GM18907 (cell line): Measurements from ENCODE around the gene LDHA.
"Not testable (repeated sequence)": the region's sequence is repeated elsewhere in the genome, so short reads cannot be mapped to it uniquely, and the experiment has no call there.

Source experiments
- ATAC-seq: cut with Tn5 transposase; IDR thresholded peaks from one replicate; pipeline ENCODE4 v1.9.1; 2021; ENCODE audit warnings: mild to moderate bottlenecking, moderate library complexity; ENCODE audit not compliant: unreplicated experiment

The LDHA gene

GRCh38 chr11:18393581-18394274 lies 635 bp upstream of the LDHA start:
- ATAC-seq: peak; percentile 0

GRCh38 chr11:18394928-18395734 lies 768 bp downstream of the LDHA start:
- ATAC-seq: no peak

- peak; percentile 69 for ATAC-seq
Observed at GRCh38 chr11:18395735-18396504, 1.6 kb downstream of the LDHA start.

GRCh38 chr11:18397921-18398320 lies 3.6 kb downstream of the LDHA start:
- no peak for ATAC-seq

- not testable (repeated sequence) for ATAC-seq
Observed at GRCh38 chr11:18401077-18401476, 6.7 kb downstream of the LDHA start.

- no peak for ATAC-seq
Observed at GRCh38 chr11:18404062-18404461, 9.7 kb downstream of the LDHA start.

- not testable (repeated sequence) for ATAC-seq
Observed at GRCh38 chr11:18407400-18407799, 13.0 kb downstream of the LDHA start.

- ATAC-seq: no peak
Observed at GRCh38 chr11:18408558-18409291, 14.4 kb downstream of the LDHA start.

GRCh38 chr11:18416459-18416858 lies 22.1 kb downstream of the LDHA start:
- ATAC-seq: no peak

GRCh38 chr11:18419040-18419439 lies 24.7 kb downstream of the LDHA start:
- no peak for ATAC-seq

- ATAC-seq: no peak
Observed at GRCh38 chr11:18420067-18420466, 25.7 kb downstream of the LDHA start.

- no peak for ATAC-seq
Observed at GRCh38 chr11:18427240-18427639, 32.9 kb downstream of the LDHA start.

GRCh38 chr11:18429332-18429731 lies 35.0 kb downstream of the LDHA start:
- ATAC-seq: no peak

GRCh38 chr11:18438691-18439090 lies 44.3 kb downstream of the LDHA start:
- no peak for ATAC-seq

- no peak for ATAC-seq
Observed at GRCh38 chr11:18449251-18449650, 54.9 kb downstream of the LDHA start.

GRCh38 chr11:18452927-18453326 lies 58.6 kb downstream of the LDHA start:
- ATAC-seq: no peak

GRCh38 chr11:18455686-18456372 lies 61.5 kb downstream of the LDHA start, which contains the start of gene LDHAL6A:
Gene LDHAL6A (plus strand): TSS chr11:18455856. CDS start chr11:18456681, 825 bp downstream.
- no peak for ATAC-seq

- no peak for ATAC-seq
Observed at GRCh38 chr11:18457450-18457849, 63.1 kb downstream of the LDHA start.
